CD4-positive, alpha-beta T cell (primary cell): ENCODE results near the gene SOX1. TPM values are rescaled to one million over a fixed set of nuclear protein-coding genes. Genes with fewer than 3 reads are reported as not detected.
A peak's percentile ranks its signal among the peaks of the same experiment; 100 is the strongest.

Experiments used
- ATAC-seq: fragments of 200-7000 bp; cut with Tn5 transposase; one replicate; pipeline ENCODE4 v1.10.0; 2022; ENCODE audit warnings: mild to moderate bottlenecking; ENCODE audit not compliant: poor library complexity
- CTCF ChIA-PET: fragments of 350-600 bp; sonication (Branson Sonifier 250); formaldehyde crosslinking; loops from one replicate; lab custom pipeline; 2021; ENCODE audit warnings: antibody characterized with exemption, inconsistent platforms; lab: Charles Lee
- POLR2A ChIA-PET: fragments of 350-600 bp; sonication (Branson Sonifier 250); formaldehyde crosslinking; loops from one replicate; lab custom pipeline; 2021; ENCODE audit warnings: antibody characterized with exemption, inconsistent platforms; lab: Charles Lee
- DNase-seq, 14 experiments: peaks; one replicate each; pipeline ENCODE4 v3.0.0-alpha.2; 2013 to 2020; ENCODE audit warnings: mixed read lengths in 2 of 14
- H3K27ac ChIP-seq, 2 donors: one replicate each; pipeline versions ENCODE4 v1.5.1 to v1.7.0; 2013; ENCODE audit warnings: low read length in 2 of 2, low read depth in 1 of 2, mild to moderate bottlenecking in 1 of 2
- H3K27me3 ChIP-seq, 2 experiments: 1 replicate in 1 of 2; 2 replicates in 1 of 2; pipeline versions ENCODE4 v1.6.1 to v1.7.0; 2013; ENCODE audit warnings: low read length in 2 of 2, control low read depth in 1 of 2, mild to moderate bottlenecking in 1 of 2, moderate library complexity in 1 of 2; ENCODE audit not compliant: insufficient read depth in 2 of 2, control insufficient read depth in 1 of 2
- H3K36me3 ChIP-seq: one replicate; pipeline ENCODE4 v1.6.1; 2013; ENCODE audit warnings: low read length, control low read depth; ENCODE audit not compliant: insufficient read depth
- H3K4me1 ChIP-seq: one replicate; pipeline ENCODE4 v1.6.1; 2013; ENCODE audit warnings: low read length, control low read depth; ENCODE audit not compliant: insufficient read depth
- H3K4me3 ChIP-seq: one replicate; pipeline ENCODE4 v1.5.1; 2013; ENCODE audit warnings: mild to moderate bottlenecking, low read length, moderate library complexity
- H3K9me3 ChIP-seq, 2 experiments: 1 replicate in 1 of 2; 2 replicates in 1 of 2; pipeline versions ENCODE4 v1.6.1 to v1.7.0; 2013; ENCODE audit warnings: low read length in 2 of 2, mild to moderate bottlenecking in 2 of 2, control low read depth in 1 of 2, moderate library complexity in 1 of 2; ENCODE audit not compliant: control insufficient read depth in 1 of 2, insufficient read depth in 1 of 2
- H3K27ac Mint-ChIP-seq: one replicate; pipeline ENCODE4 v1.8.0; 2020; ENCODE audit warnings: mixed read lengths
- H3K27me3 Mint-ChIP-seq: one replicate; pipeline ENCODE4 v1.8.0; 2021; ENCODE audit warnings: mixed read lengths
- H3K36me3 Mint-ChIP-seq: one replicate; pipeline ENCODE4 v1.8.0; 2021; ENCODE audit warnings: low read depth, mixed read lengths
- H3K4me1 Mint-ChIP-seq: one replicate; pipeline ENCODE4 v1.8.0; 2021; ENCODE audit warnings: low read depth, mixed read lengths
- H3K4me3 Mint-ChIP-seq: one replicate; pipeline ENCODE4 v1.8.0; 2020; ENCODE audit warnings: mild to moderate bottlenecking, mixed read lengths
- H3K9me3 Mint-ChIP-seq: one replicate; pipeline ENCODE4 v1.8.0; 2020; ENCODE audit warnings: mixed read lengths
- CTCF ChIP-seq: fragments of 200-600 bp; IDR thresholded peaks from one replicate; pipeline ENCODE4 v1.8.0; 2022; ENCODE audit warnings: antibody characterized with exemption, mild to moderate bottlenecking
- intact Hi-C, 2 experiments: fragments of 100-400 bp; cut with DNase I in 1 of 2; cut with micrococcal nuclease in 1 of 2; formaldehyde crosslinking; loops; one replicate each; pipeline versions ENCODE4 v1.15.1 to v1.9.0; 2023 to 2025; cut with DNase I, micrococcal nuclease
- total RNA-seq, 174 experiments: library from RNA in 2 of 174; stranded (reverse) in 2 of 174; gene quantifications; one replicate each; pipeline ENCODE4 v1.2.3 and lab custom pipeline; 2021 to 2026

The SOX1 gene
- total RNA-seq, 2 experiments from 2014 or later = not detected

DNA sequence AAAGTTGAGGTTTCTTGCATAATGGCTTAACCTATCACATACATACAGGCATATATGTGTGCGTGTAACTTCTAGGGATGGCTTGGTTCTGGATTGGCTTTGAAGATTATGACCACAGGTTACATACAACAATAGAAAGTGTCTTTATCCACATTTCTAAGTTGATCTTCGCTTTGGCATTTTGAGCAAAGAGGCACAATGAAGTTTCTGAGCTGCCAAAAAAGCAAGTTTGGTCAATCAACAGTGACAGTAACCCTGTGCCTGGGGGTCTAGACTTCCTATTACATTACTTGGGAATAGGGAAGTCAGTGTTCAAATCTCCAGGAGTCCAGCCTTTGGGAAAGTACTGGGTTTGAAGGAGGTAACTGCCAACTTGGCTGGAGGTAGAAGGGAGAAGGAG lies 3.1 kb upstream of the SOX1 start:
- H3K9me3 ChIP-seq = peaks cover 0 to 48% of the 10 kb centered on the region in 2 experiments
- intact Hi-C loops = no loop called here
- Mint-ChIP-seq H3K4me3 (no peak overlapping the region), H3K36me3 (peaks cover under 1% of the 10 kb centered on the region), H3K27ac (no peak overlapping the region), H3K4me1 (peaks cover 16% of the 10 kb centered on the region), H3K9me3 (no peaks in the 10 kb centered on the region), H3K27me3 (peaks cover 68% of the 10 kb centered on the region)
- ATAC-seq = no peak
- no peak overlapping the region for H3K27ac ChIP-seq
- no peak overlapping the region for H3K4me3 ChIP-seq
- H3K4me1 ChIP-seq = peaks cover 14% of the 10 kb centered on the region
- ChIA-PET POLR2A (no interaction called here), CTCF (interaction anchor here (1.0 kb wide), 1 partner anchor 14 kb away, joined by 3 read pairs; no protein-coding TSS in a partner anchor)
- TF ChIP-seq CTCF = no peak
- no peaks in the 10 kb centered on the region for H3K36me3 ChIP-seq
- DNase-seq = no peak
- H3K27me3 ChIP-seq = peaks cover 68 to 74% of the 10 kb centered on the region in 2 experiments

DNA sequence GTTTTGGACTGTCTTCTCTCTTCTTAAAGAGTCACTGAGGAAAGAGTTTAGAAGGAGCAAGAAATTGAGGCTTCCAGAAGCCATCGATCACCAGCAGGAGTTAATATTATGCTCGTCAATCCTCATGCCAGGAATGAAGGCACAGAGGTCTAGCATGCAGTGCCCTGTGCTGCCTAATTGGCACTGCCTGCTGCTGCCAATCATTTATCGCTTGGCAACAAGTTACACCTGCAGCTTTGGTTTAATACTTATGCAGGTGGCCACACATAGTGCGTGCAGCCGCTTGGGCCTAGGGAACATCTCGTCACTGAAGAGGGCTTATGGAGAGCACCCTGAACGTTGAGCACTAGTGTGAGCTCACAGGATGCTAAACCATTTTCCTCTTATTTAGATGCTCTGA lies 2.7 kb upstream of the SOX1 start:
- no peaks in the 10 kb centered on the region for H3K36me3 ChIP-seq
- Mint-ChIP-seq H3K9me3 (no peaks in the 10 kb centered on the region), H3K36me3 (peaks cover 4% of the 10 kb centered on the region), H3K4me1 (peaks cover 13% of the 10 kb centered on the region), H3K4me3 (no peak overlapping the region), H3K27ac (no peak overlapping the region), H3K27me3 (peaks cover 68% of the 10 kb centered on the region)
- H3K27ac ChIP-seq = no peak overlapping the region
- POLR2A ChIA-PET = no interaction called here
- peaks cover 2 to 48% of the 10 kb centered on the region in 2 experiments for H3K9me3 ChIP-seq
- TF ChIP-seq CTCF = no peak
- peaks cover 68 to 74% of the 10 kb centered on the region in 2 experiments for H3K27me3 ChIP-seq
- CTCF ChIA-PET = interaction anchor here (1.0 kb wide), 1 partner anchor 14 kb away, joined by 3 read pairs; no protein-coding TSS in a partner anchor
- intact Hi-C loops = no loop called here
- no peak overlapping the region for H3K4me3 ChIP-seq
- no peak for DNase-seq
- H3K4me1 ChIP-seq = peaks cover 14% of the 10 kb centered on the region
- ATAC-seq = no peak

DNA sequence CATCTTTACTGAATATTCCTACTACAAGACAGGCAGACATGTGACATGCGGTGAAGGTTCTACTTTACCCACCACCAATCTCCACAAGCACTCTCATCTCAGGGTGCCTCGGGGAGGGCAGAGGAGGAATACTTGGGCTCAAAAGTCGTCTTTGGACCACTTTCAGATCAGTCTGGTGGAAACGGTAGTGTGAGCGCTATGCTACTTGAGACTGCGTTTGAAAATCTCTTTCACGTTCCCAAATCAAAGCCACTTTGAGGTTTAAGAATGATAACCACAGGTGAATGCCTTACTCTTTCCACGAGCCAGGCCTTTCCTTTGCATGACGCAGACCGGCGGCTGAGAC lies 1.5 kb upstream of the SOX1 start:
- Histone ChIP-seq H3K36me3 (no peaks in the 10 kb centered on the region), H3K27ac (no peak overlapping the region), H3K27me3 (peaks cover 65 to 74% of the 10 kb centered on the region in 2 experiments), H3K9me3 (peaks cover 11 to 51% of the 10 kb centered on the region in 2 experiments), H3K4me3 (no peak overlapping the region), H3K4me1 (peaks cover 14% of the 10 kb centered on the region)
- POLR2A ChIA-PET = no interaction called here
- no peak for TF ChIP-seq CTCF
- intact Hi-C loops = no loop called here
- Mint-ChIP-seq H3K27me3 (peaks cover 68% of the 10 kb centered on the region), H3K36me3 (peaks cover 11% of the 10 kb centered on the region), H3K4me3 (peak overlapping the region; percentile 72), H3K27ac (no peak overlapping the region), H3K4me1 (peaks cover 10% of the 10 kb centered on the region), H3K9me3 (no peaks in the 10 kb centered on the region)
- DNase-seq (no peak), ATAC-seq (no peak)
- CTCF ChIA-PET = no interaction called here
